Fibroblast of lung (primary cell): ENCODE measurements around the gene FOXD4.
"Not testable (repeated sequence)": the region's sequence is repeated elsewhere in the genome, so short reads cannot be mapped to it uniquely, and the experiment has no call there.

Source experiments
- EZH2 ChIP-seq: IDR thresholded peaks from 2 replicates; pipeline ENCODE4 v1.5.1; 2012; ENCODE audit warnings: low read length, control low read depth, mild to moderate bottlenecking; ENCODE audit errors: missing control alignments
- TF ChIP-seq, protein P1 (sequence below), 2 donors: IDR thresholded peaks in 1 of 2; conservative IDR thresholded peaks in 1 of 2; 1 replicate in 1 of 2; 2 replicates in 1 of 2; pipeline ENCODE4 v1.5.1; 2011 to 2012; ENCODE audit warnings: low read length in 2 of 2, control low read depth in 1 of 2, inconsistent platforms in 1 of 2, low read depth in 1 of 2, mild to moderate bottlenecking in 1 of 2

DNA sequence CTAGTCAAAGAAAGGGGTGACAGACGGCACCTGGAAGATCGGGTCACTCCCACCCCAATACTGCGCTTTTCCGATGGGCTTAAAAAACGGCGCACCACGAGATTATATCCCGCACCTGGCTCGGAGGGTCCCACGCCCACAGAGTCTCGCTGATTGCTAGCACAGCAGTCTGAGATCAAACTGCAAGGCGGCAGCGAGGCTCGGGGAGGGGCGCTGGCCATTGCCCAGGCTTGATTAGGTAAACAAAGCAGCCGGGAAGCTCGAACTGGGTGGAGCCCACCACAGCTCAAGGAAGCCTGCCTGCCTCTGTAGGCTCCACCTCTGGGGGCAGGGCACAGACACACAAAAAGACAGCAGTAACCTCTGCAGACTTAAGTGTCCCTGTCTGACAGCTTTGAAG is 21.7 kb upstream of the FOXD4 start:
- TF ChIP-seq, protein P1, sequence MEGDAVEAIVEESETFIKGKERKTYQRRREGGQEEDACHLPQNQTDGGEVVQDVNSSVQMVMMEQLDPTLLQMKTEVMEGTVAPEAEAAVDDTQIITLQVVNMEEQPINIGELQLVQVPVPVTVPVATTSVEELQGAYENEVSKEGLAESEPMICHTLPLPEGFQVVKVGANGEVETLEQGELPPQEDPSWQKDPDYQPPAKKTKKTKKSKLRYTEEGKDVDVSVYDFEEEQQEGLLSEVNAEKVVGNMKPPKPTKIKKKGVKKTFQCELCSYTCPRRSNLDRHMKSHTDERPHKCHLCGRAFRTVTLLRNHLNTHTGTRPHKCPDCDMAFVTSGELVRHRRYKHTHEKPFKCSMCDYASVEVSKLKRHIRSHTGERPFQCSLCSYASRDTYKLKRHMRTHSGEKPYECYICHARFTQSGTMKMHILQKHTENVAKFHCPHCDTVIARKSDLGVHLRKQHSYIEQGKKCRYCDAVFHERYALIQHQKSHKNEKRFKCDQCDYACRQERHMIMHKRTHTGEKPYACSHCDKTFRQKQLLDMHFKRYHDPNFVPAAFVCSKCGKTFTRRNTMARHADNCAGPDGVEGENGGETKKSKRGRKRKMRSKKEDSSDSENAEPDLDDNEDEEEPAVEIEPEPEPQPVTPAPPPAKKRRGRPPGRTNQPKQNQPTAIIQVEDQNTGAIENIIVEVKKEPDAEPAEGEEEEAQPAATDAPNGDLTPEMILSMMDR (conservative IDR thresholded peaks at IDR 0.05 in 1 of 2, IDR thresholded peaks at IDR 0.05 in 1 of 2; ENCODE audit: low read depth in 1 of 2, low read length in 2 of 2) = not testable (repeated sequence)
- not testable (repeated sequence) for TF ChIP-seq EZH2
